Upper lobe of right lung (tissue), 1 donor: ENCODE measurements around the gene IL23A. TPM values are rescaled to one million over a fixed set of nuclear protein-coding genes. Genes with fewer than 3 reads are reported as not detected.
A peak's percentile ranks its signal among the peaks of the same experiment; 100 is the strongest.

Experiments used
- ATAC-seq: fragments of 200-7000 bp; cut with Tn5 transposase; one replicate; pipeline ENCODE4 v1.9.1; 2020; ENCODE audit warnings: mild to moderate bottlenecking, moderate library complexity
- DNase-seq: peaks from one replicate; pipeline ENCODE4 v3.0.0-alpha.2; 2020
- H3K27ac ChIP-seq: fragments of 200-600 bp; one replicate; pipeline ENCODE4 v1.8.0; 2022
- H3K27me3 ChIP-seq: fragments of 200-600 bp; one replicate; pipeline ENCODE4 v1.8.0; 2022; ENCODE audit warnings: mild to moderate bottlenecking
- H3K36me3 ChIP-seq: fragments of 200-600 bp; one replicate; pipeline ENCODE4 v1.8.0; 2022
- H3K4me1 ChIP-seq: fragments of 200-600 bp; one replicate; pipeline ENCODE4 v1.8.0; 2022
- H3K4me3 ChIP-seq: fragments of 200-600 bp; one replicate; pipeline ENCODE4 v1.8.0; 2022; ENCODE audit warnings: mild to moderate bottlenecking
- H3K9me3 ChIP-seq: fragments of 200-600 bp; one replicate; pipeline ENCODE4 v1.8.0; 2022
- CTCF ChIP-seq: fragments of 200-600 bp; IDR thresholded peaks from one replicate; pipeline ENCODE4 v1.8.0; 2022; ENCODE audit warnings: antibody characterized with exemption
- intact Hi-C: fragments of 100-400 bp; cut with DNase I; formaldehyde crosslinking; loops from one replicate; pipeline ENCODE4 v1.11.0; 2022
- long read RNA-seq: library from polyadenylated mRNA; unstranded; transcript quantifications from one replicate; pipeline ENCODE4 v2.0.0, GENCODE V29; 2021
- total RNA-seq: library from RNA; stranded (reverse); fragmentation: NEBNext Ultra II Directional; extraction: Animal tissue kit (Norgen Biotek cat#: 25700); gene quantifications from one replicate; pipeline ENCODE4 v1.2.1, GENCODE V29; 2021
- donor health status: DM: no; HTN: yes; CAD: no; lungs with severe emphysema.

Gene IL23A
- 0.81 TPM for total RNA-seq
- long read RNA-seq, partial matches to known transcripts, result 0 of 1 reads
- long read RNA-seq, other reads (novel, unspliced or antisense), result 1 of 1 reads

DNA sequence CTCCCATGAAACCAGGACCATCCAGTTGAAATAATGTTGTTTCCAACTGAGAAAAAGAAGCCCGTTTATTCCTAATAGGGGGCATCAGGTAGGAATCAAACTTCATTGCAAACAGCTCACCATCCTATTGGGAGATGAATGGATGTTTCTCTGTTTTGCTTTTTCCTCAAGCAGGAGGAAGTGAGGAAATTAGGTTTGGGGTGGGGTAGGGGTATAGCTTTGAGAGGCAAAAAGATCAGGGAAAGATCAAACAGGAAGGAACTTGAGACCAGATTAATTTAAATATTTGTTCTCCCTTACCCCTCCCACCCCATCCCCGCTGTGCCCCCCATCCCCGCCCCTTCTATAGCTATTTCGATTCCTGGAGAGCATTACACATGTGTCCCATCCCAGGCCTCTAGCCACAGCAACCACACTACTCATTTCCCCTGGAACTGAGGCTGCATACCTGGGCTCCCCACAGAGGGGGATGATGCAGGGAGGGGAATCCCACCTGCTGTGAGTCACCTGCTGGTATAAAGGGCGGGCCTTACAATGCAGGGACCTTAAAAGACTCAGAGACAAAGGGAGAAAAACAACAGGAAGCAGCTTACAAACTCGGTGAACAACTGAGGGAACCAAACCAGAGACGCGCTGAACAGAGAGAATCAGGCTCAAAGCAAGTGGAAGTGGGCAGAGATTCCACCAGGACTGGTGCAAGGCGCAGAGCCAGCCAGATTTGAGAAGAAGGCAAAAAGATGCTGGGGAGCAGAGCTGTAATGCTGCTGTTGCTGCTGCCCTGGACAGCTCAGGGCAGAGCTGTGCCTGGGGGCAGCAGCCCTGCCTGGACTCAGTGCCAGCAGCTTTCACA, at the start of gene IL23A:
IL23A (plus strand) TSS at position 577 of the 850 bp plus-strand sequence; CDS start at position 738, 161 bp downstream.
- intact Hi-C loops, result loop anchor here (10.0 kb wide), 1 partner anchor 126 kb away; the partner anchor contains the start of gene SPRYD4
- TF ChIP-seq CTCF, result no peak
- Histone ChIP-seq H3K4me3 (no peak within 1 kb of the TSS), H3K27ac (peak within 1 kb of the TSS; percentile 39), H3K36me3 (peaks cover 24% of the 10 kb centered on the region), H3K27me3 (no peaks in the 10 kb centered on the region), H3K4me1 (peaks cover 4% of the 10 kb centered on the region), H3K9me3 (no peaks in the 10 kb centered on the region)
- ATAC-seq (no peak), DNase-seq (no peak)

DNA sequence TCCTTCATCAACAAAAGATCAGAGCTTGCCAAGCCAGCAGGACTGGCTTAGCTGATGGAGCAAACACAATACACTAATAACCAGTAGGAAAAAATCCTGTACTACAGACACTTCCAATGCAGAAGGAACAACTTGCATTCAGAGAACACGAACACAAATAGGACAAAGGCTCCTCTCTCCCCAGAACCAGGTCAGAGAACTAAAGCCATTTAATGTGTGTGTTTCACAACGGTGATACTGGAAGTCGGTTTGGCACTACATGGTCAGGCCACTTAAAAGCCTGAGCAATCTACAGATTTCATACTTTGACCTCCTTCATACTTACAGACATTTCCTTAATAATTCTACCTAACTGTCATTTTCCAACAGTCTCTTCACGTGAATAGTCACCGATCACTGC, 44.9 kb upstream of the IL23A start:
- peaks cover 42% of the 10 kb centered on the region for H3K36me3 ChIP-seq
- no peaks in the 10 kb centered on the region for H3K27me3 ChIP-seq
- H3K27ac ChIP-seq, result no peak overlapping the region
- no peak overlapping the region for H3K4me3 ChIP-seq
- no peaks in the 10 kb centered on the region for H3K9me3 ChIP-seq
- ATAC-seq (no peak), DNase-seq (no peak)
- no peak for TF ChIP-seq CTCF
- intact Hi-C loops, result no loop called here
- H3K4me1 ChIP-seq, result peaks cover 38% of the 10 kb centered on the region

DNA sequence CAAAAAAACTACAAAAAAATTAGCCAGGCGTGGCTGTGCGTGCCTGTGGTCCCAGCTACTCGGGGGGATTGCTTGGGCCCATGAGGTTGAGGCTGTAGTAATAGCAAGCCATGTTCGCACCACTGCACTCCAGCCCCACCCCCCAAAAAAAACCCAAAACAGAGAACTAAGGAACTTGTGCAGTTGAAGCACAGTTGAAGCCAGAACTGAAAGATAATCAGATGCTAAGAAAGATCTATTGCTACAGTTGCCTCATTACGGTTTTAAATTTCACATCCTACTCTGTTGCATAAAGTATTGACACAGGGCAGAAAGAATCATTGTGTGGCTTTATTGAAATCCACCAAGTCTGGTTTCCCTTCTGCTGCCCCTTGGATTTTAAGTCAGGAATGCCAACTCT, 42.4 kb upstream of the IL23A start:
- H3K4me1 ChIP-seq, result peaks cover 44% of the 10 kb centered on the region
- H3K27me3 ChIP-seq, result no peaks in the 10 kb centered on the region
- peak; percentile 23 for DNase-seq
- H3K36me3 ChIP-seq, result peaks cover 28% of the 10 kb centered on the region
- TF ChIP-seq CTCF, result no peak
- no peak for ATAC-seq
- no peak overlapping the region for H3K27ac ChIP-seq
- intact Hi-C loops, result no loop called here
- H3K9me3 ChIP-seq, result no peaks in the 10 kb centered on the region
- no peak overlapping the region for H3K4me3 ChIP-seq

- Histone ChIP-seq H3K27me3 (no peaks in the 10 kb centered on the region), H3K4me1 (peaks cover 38% of the 10 kb centered on the region), H3K4me3 (no peak overlapping the region), H3K36me3 (peaks cover 24% of the 10 kb centered on the region), H3K27ac (peak overlapping the region; percentile 24), H3K9me3 (no peaks in the 10 kb centered on the region)
- no peak for ATAC-seq
- intact Hi-C loops, result no loop called here
- peak; percentile 22 for DNase-seq
- TF ChIP-seq CTCF, result no peak
Observed at GRCh38 chr12:56297400-56297799, 41.3 kb upstream of the IL23A start.

DNA sequence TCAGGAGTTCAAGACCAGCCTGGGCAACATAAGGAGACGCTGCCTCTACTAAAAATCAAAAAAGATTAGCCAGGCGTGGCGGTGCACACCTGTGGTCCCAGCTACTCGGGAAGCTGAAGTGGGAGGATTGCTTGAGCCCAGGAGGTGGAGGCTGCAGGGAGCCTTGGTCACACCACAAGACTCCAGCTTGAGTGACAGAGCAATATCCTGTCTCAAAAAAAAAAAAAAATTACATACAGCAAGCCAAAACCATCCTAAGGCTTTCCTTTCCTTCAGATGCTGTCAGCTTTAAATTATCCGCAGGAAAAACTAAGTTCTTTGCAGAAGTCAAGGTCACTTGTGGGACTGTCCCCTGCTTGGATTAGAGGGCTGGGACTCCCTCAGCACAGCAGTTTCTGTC, 39.9 kb upstream of the IL23A start:
- peak overlapping the region; percentile 89 for H3K27ac ChIP-seq
- ATAC-seq, result no peak
- H3K36me3 ChIP-seq, result peaks cover 28% of the 10 kb centered on the region
- peaks cover 38% of the 10 kb centered on the region for H3K4me1 ChIP-seq
- peak overlapping the region; percentile 78 for H3K4me3 ChIP-seq
- intact Hi-C loops, result no loop called here
- no peaks in the 10 kb centered on the region for H3K9me3 ChIP-seq
- TF ChIP-seq CTCF, result no peak
- peak; percentile 35 for DNase-seq
- H3K27me3 ChIP-seq, result no peaks in the 10 kb centered on the region
